Mucosa of descending colon (tissue), 3 donors: ENCODE data around the gene SMG6. TPM values are rescaled to one million over a fixed set of nuclear protein-coding genes. Genes with fewer than 3 reads are reported as not detected.
A peak's percentile ranks its signal among the peaks of the same experiment; 100 is the strongest.

ENCODE experiments used
- ATAC-seq: fragments of 200-7000 bp; cut with Tn5 transposase; one replicate; pipeline ENCODE4 v1.9.1; 2020; ENCODE audit warnings: mild to moderate bottlenecking, moderate library complexity
- DNase-seq, 3 donors: peaks; one replicate each; pipeline ENCODE4 v3.0.0-alpha.2; 2020
- H3K36me3 ChIP-seq: fragments of 200-600 bp; one replicate; pipeline ENCODE4 v1.8.0; 2021; ENCODE audit warnings: low read depth, mild to moderate bottlenecking
- H3K4me1 ChIP-seq: fragments of 200-600 bp; one replicate; pipeline ENCODE4 v1.8.0; 2021; ENCODE audit warnings: low read depth, mild to moderate bottlenecking
- H3K4me3 ChIP-seq: fragments of 200-600 bp; one replicate; pipeline ENCODE4 v1.8.0; 2021; ENCODE audit warnings: mild to moderate bottlenecking
- H3K9me3 ChIP-seq: fragments of 200-600 bp; one replicate; pipeline ENCODE4 v1.8.0; 2021; ENCODE audit warnings: mild to moderate bottlenecking
- intact Hi-C, 2 donors: fragments of 100-400 bp; cut with DNase I in 1 of 2; cut with micrococcal nuclease in 1 of 2; formaldehyde crosslinking; loops; one replicate each; pipeline versions ENCODE4 v1.11.0 to v1.11.1; 2022; cut with DNase I, micrococcal nuclease
- total RNA-seq, 3 donors: library from RNA; stranded (reverse); fragmentation: NEBNext Ultra II Directional in 2 of 3; extraction: Animal tissue kit (Norgen Biotek cat#: 25700) in 2 of 3; gene quantifications; one replicate each; pipeline versions ENCODE4 v1.2.1 to v1.2.4, GENCODE V29; 2021 to 2023
- TF ChIP-seq, protein P1 (sequence below): fragments of 200-600 bp; IDR thresholded peaks from one replicate; pipeline ENCODE4 v1.8.0; 2022; ENCODE audit warnings: antibody characterized with exemption, mild to moderate bottlenecking
- donor health status: DM: no; HTN: no; CAD: no; lungs with moderate emphysema.
- donor health status: DM: no; HTN: no; CAD: no.
- donor health status: DM: no; HTN: yes; CAD: no.

The SMG6 gene
- total RNA-seq, 3 donors from 2014 or later = 25.9 to 41.6 (median 38.8) TPM

DNA sequence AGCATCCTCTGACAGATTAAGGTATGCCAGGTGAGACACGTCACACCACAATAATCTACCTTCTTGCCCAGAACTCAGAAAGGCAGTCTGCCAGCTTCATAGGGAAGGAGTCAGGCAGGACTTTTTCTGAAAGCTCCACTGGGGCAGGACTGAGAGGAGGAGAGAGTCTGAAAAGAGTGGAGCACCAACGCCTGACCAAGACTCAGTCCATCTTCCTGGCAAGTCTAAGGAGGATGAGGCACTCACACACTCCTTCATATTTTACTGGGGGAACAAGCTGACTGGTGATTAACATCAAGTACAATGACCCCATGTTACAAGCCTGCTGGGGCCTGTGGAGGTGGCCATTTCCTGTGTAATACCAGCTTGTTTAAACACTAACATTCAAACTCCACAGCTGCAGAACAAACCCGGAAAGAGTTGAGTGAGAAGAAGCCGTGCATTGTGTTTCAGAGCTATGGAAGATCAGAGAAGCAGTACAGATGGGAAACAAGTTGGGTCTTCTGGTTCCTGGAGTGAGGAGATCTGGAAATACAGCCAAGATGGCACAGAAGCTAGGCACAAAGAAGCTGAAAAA lies 126.3 kb downstream of the SMG6 start:
- no peaks in the 10 kb centered on the region for H3K36me3 ChIP-seq
- H3K9me3 ChIP-seq = no peaks in the 10 kb centered on the region
- ATAC-seq (peak; percentile 31), DNase-seq (no peak)
- no peak overlapping the region for H3K4me3 ChIP-seq
- H3K4me1 ChIP-seq = peaks cover 23% of the 10 kb centered on the region
- intact Hi-C loops = no loop called here
- TF ChIP-seq, protein P1, sequence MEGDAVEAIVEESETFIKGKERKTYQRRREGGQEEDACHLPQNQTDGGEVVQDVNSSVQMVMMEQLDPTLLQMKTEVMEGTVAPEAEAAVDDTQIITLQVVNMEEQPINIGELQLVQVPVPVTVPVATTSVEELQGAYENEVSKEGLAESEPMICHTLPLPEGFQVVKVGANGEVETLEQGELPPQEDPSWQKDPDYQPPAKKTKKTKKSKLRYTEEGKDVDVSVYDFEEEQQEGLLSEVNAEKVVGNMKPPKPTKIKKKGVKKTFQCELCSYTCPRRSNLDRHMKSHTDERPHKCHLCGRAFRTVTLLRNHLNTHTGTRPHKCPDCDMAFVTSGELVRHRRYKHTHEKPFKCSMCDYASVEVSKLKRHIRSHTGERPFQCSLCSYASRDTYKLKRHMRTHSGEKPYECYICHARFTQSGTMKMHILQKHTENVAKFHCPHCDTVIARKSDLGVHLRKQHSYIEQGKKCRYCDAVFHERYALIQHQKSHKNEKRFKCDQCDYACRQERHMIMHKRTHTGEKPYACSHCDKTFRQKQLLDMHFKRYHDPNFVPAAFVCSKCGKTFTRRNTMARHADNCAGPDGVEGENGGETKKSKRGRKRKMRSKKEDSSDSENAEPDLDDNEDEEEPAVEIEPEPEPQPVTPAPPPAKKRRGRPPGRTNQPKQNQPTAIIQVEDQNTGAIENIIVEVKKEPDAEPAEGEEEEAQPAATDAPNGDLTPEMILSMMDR = no peak

DNA sequence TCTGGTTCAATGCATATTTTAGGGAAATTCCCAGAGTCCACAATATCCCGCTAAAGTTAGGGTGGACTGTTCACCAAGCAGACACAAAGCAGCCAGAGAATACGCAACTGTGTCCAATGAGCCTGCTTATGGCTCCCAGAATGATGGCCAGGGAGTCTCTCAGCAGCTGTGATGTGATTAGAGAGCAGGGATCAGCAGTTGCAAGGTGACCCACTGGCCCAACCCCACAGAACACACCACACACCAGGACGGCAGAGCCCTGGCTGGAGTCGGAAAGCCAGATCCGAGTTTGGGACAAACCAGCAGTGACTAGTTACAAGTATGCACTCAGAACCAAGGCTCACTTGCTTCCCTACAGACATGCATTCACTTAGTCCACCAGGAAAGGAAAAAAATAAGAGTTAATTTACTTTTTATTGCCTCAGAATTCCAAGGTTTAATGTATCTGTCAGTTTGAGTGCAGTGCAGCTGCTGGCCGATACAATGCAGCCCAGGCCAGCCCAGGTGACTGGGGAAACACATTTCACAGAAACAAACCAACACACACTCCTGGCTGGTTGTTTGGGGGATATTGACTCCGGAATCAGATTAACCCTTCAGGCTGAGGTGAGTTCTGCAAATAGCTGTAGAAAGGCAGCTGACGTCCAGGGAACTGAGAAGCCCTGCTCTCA lies 127.0 kb downstream of the SMG6 start:
- Histone ChIP-seq H3K36me3 (no peaks in the 10 kb centered on the region), H3K4me3 (no peak overlapping the region), H3K4me1 (peaks cover 23% of the 10 kb centered on the region), H3K9me3 (no peaks in the 10 kb centered on the region)
- DNase-seq (no peak), ATAC-seq (no peak)
- intact Hi-C loops = no loop called here
- TF ChIP-seq, protein P1 = no peak

DNA sequence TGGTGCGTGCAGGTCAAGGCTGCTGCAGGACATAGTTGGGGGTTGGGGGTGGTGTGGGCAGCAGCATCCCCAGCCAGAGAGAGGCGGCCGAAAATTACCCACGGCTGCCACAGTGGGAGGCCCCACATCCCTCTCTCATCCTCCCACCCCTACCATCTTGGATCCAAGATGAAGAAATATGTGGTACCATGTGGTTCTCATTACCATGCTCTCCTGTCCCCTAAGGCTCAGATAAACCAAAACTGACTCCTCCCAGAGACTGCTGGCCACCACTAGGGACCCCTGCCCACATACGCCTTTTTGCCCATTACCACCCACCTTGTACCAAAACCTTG lies 128.3 kb downstream of the SMG6 start:
- intact Hi-C loops = no loop called here
- DNase-seq (no peak), ATAC-seq (no peak)
- Histone ChIP-seq H3K4me1 (peaks cover 18% of the 10 kb centered on the region), H3K9me3 (no peaks in the 10 kb centered on the region), H3K4me3 (no peak overlapping the region), H3K36me3 (no peaks in the 10 kb centered on the region)
- TF ChIP-seq, protein P1 = no peak

DNA sequence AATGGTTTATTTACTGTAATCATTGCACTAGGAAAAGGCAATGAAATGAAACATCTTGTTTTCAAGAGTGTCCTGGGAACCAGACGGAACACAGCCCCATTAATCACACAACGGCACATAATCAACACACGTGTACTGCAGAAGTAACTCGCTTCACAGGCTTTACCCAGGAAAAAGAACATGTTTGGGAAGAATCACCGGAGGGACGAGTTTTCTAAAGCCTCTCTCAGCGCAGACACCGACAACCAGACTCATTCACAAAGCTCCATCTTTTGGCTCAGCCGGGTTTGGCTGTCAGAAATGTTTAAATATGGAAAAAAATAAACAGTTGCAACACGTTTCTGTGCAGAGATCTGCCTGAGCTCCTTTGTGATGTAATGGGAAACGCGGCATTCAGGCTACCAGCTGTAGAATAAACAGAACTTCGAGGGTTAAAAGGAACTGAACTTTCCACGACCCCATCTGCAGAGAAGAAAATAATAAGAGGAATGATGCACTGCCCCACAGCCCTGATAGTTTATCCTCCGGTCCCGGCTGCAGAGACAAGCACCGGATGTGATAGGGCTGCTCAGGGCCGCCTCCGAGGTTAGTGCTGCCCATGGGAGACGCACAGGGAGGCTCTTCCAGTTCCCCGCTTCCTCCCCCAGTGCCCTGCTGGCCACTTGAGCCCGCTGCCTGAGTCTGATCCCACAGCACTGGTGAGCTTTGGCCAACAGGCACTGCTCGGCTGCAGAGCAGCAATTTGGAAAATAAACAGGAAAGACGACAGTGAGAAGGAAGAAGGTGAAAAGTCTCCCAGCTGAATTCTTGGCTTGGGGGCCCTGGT lies 128.9 kb downstream of the SMG6 start:
- peak; percentile 47 for ATAC-seq
- DNase-seq = peak; percentile 40 to 69 (median 49)
- no peak overlapping the region for H3K4me3 ChIP-seq
- TF ChIP-seq, protein P1 = no peak
- peaks cover 12% of the 10 kb centered on the region for H3K4me1 ChIP-seq
- H3K9me3 ChIP-seq = no peaks in the 10 kb centered on the region
- intact Hi-C loops = no loop called here
- no peaks in the 10 kb centered on the region for H3K36me3 ChIP-seq

DNA sequence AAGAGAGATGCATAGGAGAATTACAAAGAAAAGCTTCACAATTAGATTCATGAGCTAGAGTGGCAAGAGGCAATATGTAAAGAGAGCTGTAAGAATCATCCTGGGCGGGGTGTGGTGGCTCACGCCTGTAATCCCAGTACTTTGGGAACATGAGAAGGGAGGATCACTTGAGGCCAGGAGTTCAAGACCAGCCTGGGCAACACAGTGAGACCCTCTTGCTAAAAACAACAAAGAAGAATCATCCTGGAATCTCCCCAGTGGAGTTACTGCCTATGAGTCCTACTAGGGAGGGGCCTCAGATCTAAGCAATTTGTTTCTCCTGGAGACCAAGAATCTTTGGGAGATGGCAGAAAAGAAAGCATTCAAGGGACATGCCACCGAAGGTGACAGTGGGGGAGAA lies 129.6 kb downstream of the SMG6 start:
- TF ChIP-seq, protein P1 = no peak
- ATAC-seq (no peak), DNase-seq (no peak)
- Histone ChIP-seq H3K36me3 (no peaks in the 10 kb centered on the region), H3K4me1 (peaks cover 12% of the 10 kb centered on the region), H3K9me3 (no peaks in the 10 kb centered on the region), H3K4me3 (no peak overlapping the region)
- intact Hi-C loops = no loop called here
